ENCODE measurements around the gene GSTO2. TPM values are rescaled to one million over a fixed set of nuclear protein-coding genes. Genes with fewer than 3 reads are reported as not detected.
A peak's percentile ranks its signal among the peaks of the same experiment; 100 is the strongest.

GSTO2 gene
- total and polyA plus RNA-seq, 2 of the 4 experiments (the other 2 are of a cell fraction): 1.4 to 2.3 TPM

- ChIA-PET POLR2A (ENCODE audit: unreplicated experiment) (interaction anchor here (0.6 kb wide), 1 partner anchor 18 kb away, joined by 3 read pairs; no protein-coding TSS in a partner anchor), CTCF (interaction anchor here (0.5 to 1.8 kb wide), 4 partner anchors 32 to 47 kb away, joined by 3 to 7 read pairs (median 4); no protein-coding TSS in a partner anchor)
- WGBS, 2 experiments (ENCODE audit: extremely low coverage in 2 of 2, insufficient read length in 1 of 2): 0% methylated on average over 15 of the region's 70 CpGs; no CpG with 5 or more reads in 1 of the 2 experiments
- Histone ChIP-seq H4K5ac (ENCODE audit: low read depth, low read length) (peak within 1 kb of the TSS; percentile 61), H3K4ac (ENCODE audit: low read depth, low read length) (peak within 1 kb of the TSS; percentile 99), H4K91ac (ENCODE audit: insufficient read depth, low read depth, low read length) (peak within 1 kb of the TSS; percentile 99), H3K27me3 (ENCODE audit: control insufficient read depth, insufficient read depth, low read length) (no peaks in the 10 kb centered on the region), H4K8ac (ENCODE audit: low read depth in 2 of 2, low read length in 2 of 2) (peak within 1 kb of the TSS; percentile 67 to 97), H4K20me1 (ENCODE audit: insufficient read depth, low read length) (peaks cover 37% of the 10 kb centered on the region), H3K18ac (ENCODE audit: low read depth, low read length) (peak within 1 kb of the TSS; percentile 83), H3K23ac (ENCODE audit: low read depth, low read length) (peak within 1 kb of the TSS; percentile 97), H3K56ac (ENCODE audit: extremely low read depth, insufficient read depth, low read length) (peak within 1 kb of the TSS; percentile 96), H2BK120ac (ENCODE audit: low read depth, low read length) (peak within 1 kb of the TSS; percentile 100), H3K79me1 (ENCODE audit: low read depth in 1 of 2, low read length in 2 of 2) (peaks cover 6 to 45% of the 10 kb centered on the region in 2 experiments; a peak in 3 of 4 replicates), H3K14ac (replicated peaks; ENCODE audit: low read depth, low read length) (peak within 1 kb of the TSS; percentile 100), H2BK5ac (ENCODE audit: low read depth, low read length, poor library complexity, severe bottlenecking) (peak within 1 kb of the TSS; percentile 99), H2AFZ (replicated peaks; ENCODE audit: low read length, poor library complexity) (peak within 1 kb of the TSS; percentile 98), H2AK9ac (replicated peaks; ENCODE audit: low read depth, low read length, poor library complexity) (peak within 1 kb of the TSS; percentile 95), H3K36me3 (ENCODE audit: control insufficient read depth, insufficient read depth, low read length) (peaks cover 3% of the 10 kb centered on the region; the same call in 1 of the 2 replicates), H3K9me3 (ENCODE audit: control insufficient read depth, insufficient read depth, low read length) (no peaks in the 10 kb centered on the region), H3K9me1 (ENCODE audit: insufficient read depth, low read length) (peaks cover 31% of the 10 kb centered on the region), H3K4me1 (ENCODE audit: control insufficient read depth, insufficient read depth, low read length) (peaks cover 31% of the 10 kb centered on the region), H3K9ac (ENCODE audit: low read depth, low read length) (peak within 1 kb of the TSS; percentile 95), H3K4me2 (ENCODE audit: low read depth, low read length) (peak within 1 kb of the TSS; percentile 97), H3K4me3 (ENCODE audit: insufficient read depth, low read depth, low read length) (peak within 1 kb of the TSS; percentile 83), H2BK15ac (ENCODE audit: low read depth, low read length) (peak within 1 kb of the TSS; percentile 81; the same call in 1 of the 3 replicates), H2AK5ac (ENCODE audit: low read depth, low read length) (peak within 1 kb of the TSS; percentile 80), H3K27ac (ENCODE audit: insufficient read depth, low read length) (peak within 1 kb of the TSS; percentile 98), H2BK20ac (ENCODE audit: low read depth, low read length) (peak within 1 kb of the TSS; percentile 94; the same call in 1 of the 2 replicates)
- in situ Hi-C loops (cut with MboI; ENCODE audit: low sequenced_read_pairs): no loop called here
- BruUV-seq (replicated peaks): no TSS peak
- DNase-seq: peak; percentile 87
- intact Hi-C loops (cut with micrococcal nuclease): loop anchor here (1.0 to 5.0 kb wide), 3 partner anchors 8 to 451 kb away; no protein-coding TSS in a partner anchor
- ATAC-seq (ENCODE audit: low read depth): peak; percentile 79
- dilution Hi-C loops (cut with HindIII; ENCODE audit: low sequenced_read_pairs, unreplicated experiment): no loop called here
- TF ChIP-seq POLR2A (IDR thresholded peaks at IDR 0.05; ENCODE audit: low read depth, low read length): peak; percentile 97
- no peak for TF ChIP-seq RFX5 (IDR thresholded peaks at IDR 0.05; ENCODE audit: low read depth, low read length)
- TF ChIP-seq RAD21 (IDR thresholded peaks at IDR 0.05; ENCODE audit: low read length): no peak
- TF ChIP-seq SMC3 (IDR thresholded peaks at IDR 0.05; ENCODE audit: low read depth, low read length): no peak
- TF ChIP-seq FOS (IDR thresholded peaks at IDR 0.05; ENCODE audit: low read depth, low read length): no peak
- peak; percentile 76; the same call in 1 of the 2 replicates for TF ChIP-seq CHD1 (IDR thresholded peaks at IDR 0.05; ENCODE audit: low read depth, low read length)
- no peak for TF ChIP-seq NFE2L2 (IDR thresholded peaks at IDR 0.05; ENCODE audit: low read depth, low read length)
- TF ChIP-seq, protein P1, sequence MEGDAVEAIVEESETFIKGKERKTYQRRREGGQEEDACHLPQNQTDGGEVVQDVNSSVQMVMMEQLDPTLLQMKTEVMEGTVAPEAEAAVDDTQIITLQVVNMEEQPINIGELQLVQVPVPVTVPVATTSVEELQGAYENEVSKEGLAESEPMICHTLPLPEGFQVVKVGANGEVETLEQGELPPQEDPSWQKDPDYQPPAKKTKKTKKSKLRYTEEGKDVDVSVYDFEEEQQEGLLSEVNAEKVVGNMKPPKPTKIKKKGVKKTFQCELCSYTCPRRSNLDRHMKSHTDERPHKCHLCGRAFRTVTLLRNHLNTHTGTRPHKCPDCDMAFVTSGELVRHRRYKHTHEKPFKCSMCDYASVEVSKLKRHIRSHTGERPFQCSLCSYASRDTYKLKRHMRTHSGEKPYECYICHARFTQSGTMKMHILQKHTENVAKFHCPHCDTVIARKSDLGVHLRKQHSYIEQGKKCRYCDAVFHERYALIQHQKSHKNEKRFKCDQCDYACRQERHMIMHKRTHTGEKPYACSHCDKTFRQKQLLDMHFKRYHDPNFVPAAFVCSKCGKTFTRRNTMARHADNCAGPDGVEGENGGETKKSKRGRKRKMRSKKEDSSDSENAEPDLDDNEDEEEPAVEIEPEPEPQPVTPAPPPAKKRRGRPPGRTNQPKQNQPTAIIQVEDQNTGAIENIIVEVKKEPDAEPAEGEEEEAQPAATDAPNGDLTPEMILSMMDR (conservative IDR thresholded peaks at IDR 0.05; ENCODE audit: low read depth, low read length): no peak; the same call in 1 of the 2 replicates
- no peak for TF ChIP-seq CEBPB (IDR thresholded peaks at IDR 0.05; ENCODE audit: low read depth, low read length)
- TF ChIP-seq, protein P2, sequence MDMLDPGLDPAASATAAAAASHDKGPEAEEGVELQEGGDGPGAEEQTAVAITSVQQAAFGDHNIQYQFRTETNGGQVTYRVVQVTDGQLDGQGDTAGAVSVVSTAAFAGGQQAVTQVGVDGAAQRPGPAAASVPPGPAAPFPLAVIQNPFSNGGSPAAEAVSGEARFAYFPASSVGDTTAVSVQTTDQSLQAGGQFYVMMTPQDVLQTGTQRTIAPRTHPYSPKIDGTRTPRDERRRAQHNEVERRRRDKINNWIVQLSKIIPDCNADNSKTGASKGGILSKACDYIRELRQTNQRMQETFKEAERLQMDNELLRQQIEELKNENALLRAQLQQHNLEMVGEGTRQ (IDR thresholded peaks at IDR 0.05; ENCODE audit: low read depth, low read length): no peak
- TF ChIP-seq, protein P3, sequence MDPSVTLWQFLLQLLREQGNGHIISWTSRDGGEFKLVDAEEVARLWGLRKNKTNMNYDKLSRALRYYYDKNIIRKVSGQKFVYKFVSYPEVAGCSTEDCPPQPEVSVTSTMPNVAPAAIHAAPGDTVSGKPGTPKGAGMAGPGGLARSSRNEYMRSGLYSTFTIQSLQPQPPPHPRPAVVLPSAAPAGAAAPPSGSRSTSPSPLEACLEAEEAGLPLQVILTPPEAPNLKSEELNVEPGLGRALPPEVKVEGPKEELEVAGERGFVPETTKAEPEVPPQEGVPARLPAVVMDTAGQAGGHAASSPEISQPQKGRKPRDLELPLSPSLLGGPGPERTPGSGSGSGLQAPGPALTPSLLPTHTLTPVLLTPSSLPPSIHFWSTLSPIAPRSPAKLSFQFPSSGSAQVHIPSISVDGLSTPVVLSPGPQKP (IDR thresholded peaks at IDR 0.05; ENCODE audit: borderline replicate concordance, low read depth, low read length): no peak
- no peak for TF ChIP-seq BHLHE40 (IDR thresholded peaks at IDR 0.05; ENCODE audit: low read depth, low read length)
- 0 out of 2 replicates have a peak, but pooled peaks have one; percentile 24 for TF ChIP-seq MXI1 (IDR thresholded peaks at IDR 0.05; ENCODE audit: borderline replicate concordance, low read depth, low read length)
- TF ChIP-seq RCOR1 (IDR thresholded peaks at IDR 0.05; ENCODE audit: insufficient replicate concordance, low read length): no peak
Observed at GRCh38 chr10:104337985-104338735, 69.2 kb downstream of the GSTO2 start, which contains the start of gene ITPRIP. TSS of gene ITPRIP (minus strand) at chr10:104338465. CDS start at chr10:104316051, 22,414 bp downstream.

Data from IMR-90 (cell line).